NCI-H1694 (cell line): ENCODE results near the gene TBC1D7.
A peak's percentile ranks its signal among the peaks of the same experiment; 100 is the strongest.

Experiments used
- DNase-seq: peaks from one replicate; lab custom pipeline; 2025; lab: John Stamatoyannopoulos, UW

The TBC1D7 gene

GRCh38 chr6:13328076-13328874 lies at the start of gene TBC1D7:
Gene TBC1D7, minus strand, starts transcription at chr6:13328537. Its CDS starts 1,639 bp downstream, at chr6:13326898.
- peak; percentile 84 for DNase-seq

GRCh38 chr6:13377054-13377758 lies 48.9 kb upstream of the TBC1D7 start:
- no peak for DNase-seq

GRCh38 chr6:13375360-13375878 lies 47.1 kb upstream of the TBC1D7 start:
- no peak for DNase-seq

- DNase-seq = no peak
These were observed 45.6 kb upstream of the TBC1D7 start for GRCh38 chr6:13373919-13374318.

GRCh38 chr6:13373488-13373886 lies 45.1 kb upstream of the TBC1D7 start:
- DNase-seq = no peak

- no peak for DNase-seq
These were observed 44.6 kb upstream of the TBC1D7 start for GRCh38 chr6:13372688-13373487.

- no peak for DNase-seq
These were observed 43.7 kb upstream of the TBC1D7 start for GRCh38 chr6:13372076-13372475.

GRCh38 chr6:13371421-13372072 lies 43.2 kb upstream of the TBC1D7 start:
- no peak for DNase-seq

GRCh38 chr6:13370623-13371022 lies 42.3 kb upstream of the TBC1D7 start:
- no peak for DNase-seq

GRCh38 chr6:13369591-13369990 lies 41.3 kb upstream of the TBC1D7 start:
- no peak for DNase-seq

GRCh38 chr6:13368731-13369115 lies 40.4 kb upstream of the TBC1D7 start:
- DNase-seq = no peak

- DNase-seq = no peak
These were observed 39.9 kb upstream of the TBC1D7 start for GRCh38 chr6:13368079-13368730.

- DNase-seq = no peak
These were observed 39.1 kb upstream of the TBC1D7 start for GRCh38 chr6:13367396-13367795.

GRCh38 chr6:13365320-13365719 lies 37.0 kb upstream of the TBC1D7 start:
- DNase-seq = no peak

- DNase-seq = no peak
These were observed 36.5 kb upstream of the TBC1D7 start for GRCh38 chr6:13364842-13365241.

- no peak for DNase-seq
These were observed 34.1 kb upstream of the TBC1D7 start for GRCh38 chr6:13362412-13362811.

- DNase-seq = no peak
These were observed 32.6 kb upstream of the TBC1D7 start for GRCh38 chr6:13360671-13361540.

GRCh38 chr6:13359287-13359686 lies 30.9 kb upstream of the TBC1D7 start:
- DNase-seq = no peak

GRCh38 chr6:13358511-13358910 lies 30.2 kb upstream of the TBC1D7 start:
- DNase-seq = no peak

- no peak for DNase-seq
These were observed 29.3 kb upstream of the TBC1D7 start for GRCh38 chr6:13357551-13358075.
